Sigmoid colon (tissue), 7 donors: ENCODE measurements around the gene TRPM1. TPM values are rescaled to one million over a fixed set of nuclear protein-coding genes. Genes with fewer than 3 reads are reported as not detected.

Experiments used
- DNase-seq: peaks from one replicate; pipeline ENCODE4 v3.0.0-alpha.2; 2019
- H3K27ac ChIP-seq, 4 donors: fragments of 200-600 bp; sonication (generic); one replicate each; pipeline ENCODE4 v1.5.1; 2016 to 2019; ENCODE audit warnings: mild to moderate bottlenecking in 1 of 4
- H3K27me3 ChIP-seq, 3 donors: fragments of 200-600 bp; sonication (generic); one replicate each; pipeline ENCODE4 v1.5.1; 2019; ENCODE audit warnings: mild to moderate bottlenecking in 1 of 3
- H3K36me3 ChIP-seq, 4 donors: fragments of 200-600 bp; sonication (generic); one replicate each; pipeline ENCODE4 v1.5.1; 2016 to 2019
- H3K4me1 ChIP-seq, 4 donors: fragments of 200-600 bp; sonication (generic); one replicate each; pipeline ENCODE4 v1.5.1; 2017 to 2019
- H3K4me3 ChIP-seq, 4 donors: fragments of 200-600 bp; sonication (generic); one replicate each; pipeline ENCODE4 v1.5.1; 2017 to 2019; ENCODE audit warnings: mild to moderate bottlenecking in 2 of 4, moderate library complexity in 1 of 4
- H3K9me3 ChIP-seq, 4 donors: fragments of 200-600 bp in 3 of 4; sonication (generic) in 3 of 4; one replicate each; pipeline versions ENCODE4 v1.5.1 to v1.6.1; 2013 to 2019
- CTCF ChIP-seq, 4 experiments: fragments of 450-650 bp in 3 of 4; fragments of 200-600 bp in 1 of 4; IDR thresholded peaks; one replicate each; pipeline ENCODE4 v1.5.1; 2016 to 2019; ENCODE audit warnings: antibody characterized with exemption in 4 of 4, mild to moderate bottlenecking in 3 of 4, moderate library complexity in 2 of 4
- EP300 ChIP-seq, 4 donors: sonication (generic); formaldehyde crosslinking; IDR thresholded peaks; one replicate each; pipeline ENCODE4 v1.6.1; 2017; ENCODE audit warnings: antibody characterized with exemption in 4 of 4
- POLR2A ChIP-seq, 2 donors: fragments of 450-650 bp; IDR thresholded peaks; one replicate each; pipeline ENCODE4 v1.6.1; 2016; ENCODE audit warnings: antibody characterized with exemption in 2 of 2, mild to moderate bottlenecking in 2 of 2, moderate library complexity in 2 of 2
- POLR2AphosphoS5 ChIP-seq, 4 donors: sonication (generic); formaldehyde crosslinking; IDR thresholded peaks; one replicate each; pipeline ENCODE4 v1.6.1; 2017; ENCODE audit warnings: antibody characterized with exemption in 4 of 4
- WGBS, 2 donors: extraction: QIAGEN DNeasy Blood & Tissue Kit; methylation state at CpG; one replicate each; pipeline ENCODE4 v1.1.7; 2013; 5-methylcytosine and 5-hydroxymethylcytosine counted together
- intact Hi-C: fragments of 100-400 bp; cut with DNase I; formaldehyde crosslinking; loops from one replicate; pipeline ENCODE4 v1.15.1; 2023
- polyA plus RNA-seq, 3 donors: library from polyadenylated mRNA; stranded (reverse); fragments of 200-250 nt; gene quantifications; one replicate each; pipeline ENCODE4 v1.2.3, GENCODE V29; 2013
- total RNA-seq, 4 donors: library from RNA; depleted of rRNA; stranded (reverse); fragments of >200 nt; gene quantifications; one replicate each; pipeline ENCODE4 v1.1.0, GENCODE V29; 2016
- donor health status: healthy with polysubstance abuse.
- donor health status: Bipolar disorder and iron deficiency.
- donor health status: healthy.

Gene TRPM1
- total and polyA plus RNA-seq, 7 donors, result 0.12 TPM; not detected in 6

GRCh38 chr15:31080591-31081014 is 20.9 kb downstream of the TRPM1 start:
- intact Hi-C loops, result no loop called here
- TF ChIP-seq CTCF (IDR thresholded peaks at IDR 0.05) (no peak), POLR2AphosphoS5 (IDR thresholded peaks at IDR 0.05) (no peak), EP300 (IDR thresholded peaks at IDR 0.05) (no peak), POLR2A (IDR thresholded peaks at IDR 0.05) (no peak)
- peak overlapping the region in 2 of 4 donors; percentile 14 to 36 for H3K4me3 ChIP-seq
- no peaks in the 10 kb centered on the region for H3K4me1 ChIP-seq
- WGBS, 2 donors, result 28 to 65% methylated on average over 26 of the region's 26 CpGs
- no peak overlapping the region for H3K27ac ChIP-seq
- DNase-seq, result peak; percentile 73
- peaks cover 0 to 13% (median 0%) of the 10 kb centered on the region in 3 donors for H3K27me3 ChIP-seq
- H3K36me3 ChIP-seq, result no peaks in the 10 kb centered on the region
- H3K9me3 ChIP-seq, result no peaks in the 10 kb centered on the region

DNA sequence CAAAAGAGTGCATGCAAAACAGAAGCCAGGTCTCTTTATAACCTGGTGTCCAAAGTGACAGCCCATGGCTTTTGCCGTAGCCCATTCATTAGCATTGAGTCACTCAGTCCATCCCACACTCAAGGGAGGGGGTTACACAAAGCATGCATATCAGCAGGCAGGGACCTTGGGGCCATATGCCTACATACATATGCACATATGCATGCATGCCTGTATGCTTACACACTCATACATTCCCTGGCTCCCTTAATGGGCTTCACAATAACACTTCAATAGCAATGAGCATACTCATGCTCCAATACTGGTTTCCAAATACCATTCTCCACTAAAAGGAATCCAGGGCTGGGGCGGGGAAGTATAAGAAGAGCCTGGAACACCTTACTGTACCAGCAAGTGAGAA is 22.0 kb downstream of the TRPM1 start:
- Histone ChIP-seq H3K9me3 (no peaks in the 10 kb centered on the region), H3K4me1 (no peaks in the 10 kb centered on the region), H3K36me3 (no peaks in the 10 kb centered on the region), H3K27ac (no peak overlapping the region), H3K27me3 (peaks cover 0 to 13% (median 0%) of the 10 kb centered on the region in 3 donors), H3K4me3 (no peak overlapping the region)
- no peak for DNase-seq
- TF ChIP-seq CTCF (IDR thresholded peaks at IDR 0.05) (no peak), POLR2AphosphoS5 (IDR thresholded peaks at IDR 0.05) (no peak), POLR2A (IDR thresholded peaks at IDR 0.05) (no peak), EP300 (IDR thresholded peaks at IDR 0.05) (no peak)
- intact Hi-C loops, result no loop called here
- WGBS, 2 donors, result 92 to 95% methylated on average over 2 of the region's 2 CpGs

- no peak for DNase-seq
- H3K4me3 ChIP-seq, result no peak overlapping the region
- H3K27ac ChIP-seq, result no peak overlapping the region
- no peaks in the 10 kb centered on the region for H3K36me3 ChIP-seq
- H3K27me3 ChIP-seq, result peaks cover 0 to 13% (median 0%) of the 10 kb centered on the region in 3 donors
- 76 to 77% methylated on average over 8 of the region's 8 CpGs for WGBS, 2 donors
- no peaks in the 10 kb centered on the region for H3K9me3 ChIP-seq
- no peak for TF ChIP-seq POLR2AphosphoS5 (IDR thresholded peaks at IDR 0.05)
- TF ChIP-seq EP300 (IDR thresholded peaks at IDR 0.05), result no peak
- TF ChIP-seq CTCF (IDR thresholded peaks at IDR 0.05), result no peak
- TF ChIP-seq POLR2A (IDR thresholded peaks at IDR 0.05), result no peak
- intact Hi-C loops, result no loop called here
- no peaks in the 10 kb centered on the region for H3K4me1 ChIP-seq
These were observed 23.1 kb downstream of the TRPM1 start for GRCh38 chr15:31078471-31078870.

- no peaks in the 10 kb centered on the region for H3K4me1 ChIP-seq
- 80 to 88% methylated on average over 7 of the region's 7 CpGs for WGBS, 2 donors
These were observed 23.6 kb downstream of the TRPM1 start for GRCh38 chr15:31077941-31078340.

More at GRCh38 chr15:31077941-31078340, 23.6 kb downstream of the TRPM1 start:
- H3K4me3 ChIP-seq, result no peak overlapping the region
- TF ChIP-seq POLR2A (IDR thresholded peaks at IDR 0.05), result no peak
- no peak for TF ChIP-seq EP300 (IDR thresholded peaks at IDR 0.05)
- TF ChIP-seq CTCF (IDR thresholded peaks at IDR 0.05), result no peak
- no peak for TF ChIP-seq POLR2AphosphoS5 (IDR thresholded peaks at IDR 0.05)
- no peaks in the 10 kb centered on the region for H3K36me3 ChIP-seq
- H3K9me3 ChIP-seq, result no peaks in the 10 kb centered on the region
- no peak for DNase-seq
- intact Hi-C loops, result no loop called here
- no peak overlapping the region for H3K27ac ChIP-seq
- peaks cover 0 to 13% (median 0%) of the 10 kb centered on the region in 3 donors for H3K27me3 ChIP-seq
